ENCODE results near the gene PARN. TPM values are rescaled to one million over a fixed set of nuclear protein-coding genes. Genes with fewer than 3 reads are reported as not detected.

The PARN gene
- total and polyA plus RNA-seq, 4 donors = 8.1 to 32.2 (median 22.0) TPM

GRCh38 chr16:14520753-14521152 lies 109.3 kb downstream of the PARN start:
- intact Hi-C loops (cut with DNase I) = no loop called here
- H3K9me3 ChIP-seq (ENCODE audit: control insufficient read depth, low read length) = no peaks in the 10 kb centered on the region
- H3K4me1 ChIP-seq (ENCODE audit: control insufficient read depth in 1 of 2, insufficient read depth in 2 of 2, low read length in 2 of 2) = no peaks in the 10 kb centered on the region
- no peaks in the 10 kb centered on the region for H3K27me3 ChIP-seq (ENCODE audit: control insufficient read depth in 1 of 2, insufficient read depth in 2 of 2, low read length in 1 of 2)
- H3K4me3 ChIP-seq (ENCODE audit: low read length in 2 of 2) = no peak overlapping the region
- 95 to 99% methylated on average over 2 of the region's 2 CpGs for WGBS, 2 donors
- H3K27ac ChIP-seq (ENCODE audit: low read depth in 1 of 2, low read length in 2 of 2) = no peak overlapping the region
- no peaks in the 10 kb centered on the region for H3K36me3 ChIP-seq (ENCODE audit: control insufficient read depth in 1 of 2, insufficient read depth in 2 of 2, low read length in 1 of 2)
- ATAC-seq (ENCODE audit: low FRiP score) (no peak), DNase-seq (no peak)

GRCh38 chr16:14514967-14515366 lies 115.1 kb downstream of the PARN start:
- intact Hi-C loops (cut with DNase I) = no loop called here

GRCh38 chr16:14513389-14514107 lies 116.5 kb downstream of the PARN start:
- 93 to 94% methylated on average over 10 of the region's 10 CpGs for WGBS, 2 donors
- no peak for ATAC-seq (ENCODE audit: low FRiP score)
- no peak for DNase-seq
- H3K36me3 ChIP-seq (ENCODE audit: control insufficient read depth in 1 of 2, insufficient read depth in 2 of 2, low read length in 1 of 2) = no peaks in the 10 kb centered on the region
- no peaks in the 10 kb centered on the region for H3K27me3 ChIP-seq (ENCODE audit: control insufficient read depth in 1 of 2, insufficient read depth in 2 of 2, low read length in 1 of 2)
- intact Hi-C loops (cut with DNase I) = no loop called here
- no peaks in the 10 kb centered on the region for H3K9me3 ChIP-seq (ENCODE audit: control insufficient read depth, low read length)
- H3K4me1 ChIP-seq (ENCODE audit: control insufficient read depth in 1 of 2, insufficient read depth in 2 of 2, low read length in 2 of 2) = no peaks in the 10 kb centered on the region
- H3K4me3 ChIP-seq (ENCODE audit: low read length in 2 of 2) = no peak overlapping the region
- no peak overlapping the region for H3K27ac ChIP-seq (ENCODE audit: low read depth in 1 of 2, low read length in 2 of 2)

More at GRCh38 chr16:14514967-14515366, 115.1 kb downstream of the PARN start:
- Histone ChIP-seq H3K27ac (ENCODE audit: low read depth in 1 of 2, low read length in 2 of 2) (no peak overlapping the region), H3K9me3 (ENCODE audit: control insufficient read depth, low read length) (no peaks in the 10 kb centered on the region), H3K36me3 (ENCODE audit: control insufficient read depth in 1 of 2, insufficient read depth in 2 of 2, low read length in 1 of 2) (no peaks in the 10 kb centered on the region), H3K27me3 (ENCODE audit: control insufficient read depth in 1 of 2, insufficient read depth in 2 of 2, low read length in 1 of 2) (no peaks in the 10 kb centered on the region), H3K4me3 (ENCODE audit: low read length in 2 of 2) (no peak overlapping the region), H3K4me1 (ENCODE audit: control insufficient read depth in 1 of 2, insufficient read depth in 2 of 2, low read length in 2 of 2) (no peaks in the 10 kb centered on the region)
- 94 to 96% methylated on average over 3 of the region's 3 CpGs for WGBS, 2 donors
- DNase-seq = no peak
- no peak for ATAC-seq (ENCODE audit: low FRiP score)

- intact Hi-C loops (cut with DNase I) = no loop called here
- Histone ChIP-seq H3K4me3 (ENCODE audit: low read length in 2 of 2) (no peak overlapping the region), H3K4me1 (ENCODE audit: control insufficient read depth in 1 of 2, insufficient read depth in 2 of 2, low read length in 2 of 2) (no peaks in the 10 kb centered on the region), H3K9me3 (ENCODE audit: control insufficient read depth, low read length) (no peaks in the 10 kb centered on the region), H3K27me3 (ENCODE audit: control insufficient read depth in 1 of 2, insufficient read depth in 2 of 2, low read length in 1 of 2) (no peaks in the 10 kb centered on the region), H3K36me3 (ENCODE audit: control insufficient read depth in 1 of 2, insufficient read depth in 2 of 2, low read length in 1 of 2) (no peaks in the 10 kb centered on the region), H3K27ac (ENCODE audit: low read depth in 1 of 2, low read length in 2 of 2) (no peak overlapping the region)
- ATAC-seq (ENCODE audit: low FRiP score) (no peak), DNase-seq (no peak)
- WGBS, 2 donors = 96 to 99% methylated on average over 1 of the region's 1 CpG
Measured at GRCh38 chr16:14511800-14512135, 118.3 kb downstream of the PARN start.

- Histone ChIP-seq H3K4me3 (ENCODE audit: low read length in 2 of 2) (no peak overlapping the region), H3K27me3 (ENCODE audit: control insufficient read depth in 1 of 2, insufficient read depth in 2 of 2, low read length in 1 of 2) (no peaks in the 10 kb centered on the region), H3K36me3 (ENCODE audit: control insufficient read depth in 1 of 2, insufficient read depth in 2 of 2, low read length in 1 of 2) (no peaks in the 10 kb centered on the region), H3K27ac (ENCODE audit: low read depth in 1 of 2, low read length in 2 of 2) (no peak overlapping the region), H3K4me1 (ENCODE audit: control insufficient read depth in 1 of 2, insufficient read depth in 2 of 2, low read length in 2 of 2) (no peaks in the 10 kb centered on the region), H3K9me3 (ENCODE audit: control insufficient read depth, low read length) (no peaks in the 10 kb centered on the region)
- intact Hi-C loops (cut with DNase I) = no loop called here
- no peak for ATAC-seq (ENCODE audit: low FRiP score)
- DNase-seq = no peak
- 94 to 97% methylated on average over 6 of the region's 6 CpGs for WGBS, 2 donors
Measured at GRCh38 chr16:14510939-14511799, 118.9 kb downstream of the PARN start.

- intact Hi-C loops (cut with DNase I) = no loop called here
- H3K27me3 ChIP-seq (ENCODE audit: control insufficient read depth in 1 of 2, insufficient read depth in 2 of 2, low read length in 1 of 2) = no peaks in the 10 kb centered on the region
- no peaks in the 10 kb centered on the region for H3K9me3 ChIP-seq (ENCODE audit: control insufficient read depth, low read length)
- DNase-seq = no peak
- no peak for ATAC-seq (ENCODE audit: low FRiP score)
- H3K27ac ChIP-seq (ENCODE audit: low read depth in 1 of 2, low read length in 2 of 2) = no peak overlapping the region
- no peak overlapping the region for H3K4me3 ChIP-seq (ENCODE audit: low read length in 2 of 2)
- H3K36me3 ChIP-seq (ENCODE audit: control insufficient read depth in 1 of 2, insufficient read depth in 2 of 2, low read length in 1 of 2) = no peaks in the 10 kb centered on the region
- peaks cover 2 to 3% of the 10 kb centered on the region in 2 donors for H3K4me1 ChIP-seq (ENCODE audit: control insufficient read depth in 1 of 2, insufficient read depth in 2 of 2, low read length in 2 of 2)
- WGBS, 2 donors = 87 to 88% methylated on average over 2 of the region's 2 CpGs
Measured at GRCh38 chr16:14510581-14510938, 119.5 kb downstream of the PARN start.

GRCh38 chr16:14509675-14510132 lies 120.4 kb downstream of the PARN start:
- Histone ChIP-seq H3K4me3 (ENCODE audit: low read length in 2 of 2) (no peak overlapping the region), H3K4me1 (ENCODE audit: control insufficient read depth in 1 of 2, insufficient read depth in 2 of 2, low read length in 2 of 2) (peaks cover 2 to 3% of the 10 kb centered on the region in 2 donors), H3K27ac (ENCODE audit: low read depth in 1 of 2, low read length in 2 of 2) (no peak overlapping the region), H3K27me3 (ENCODE audit: control insufficient read depth in 1 of 2, insufficient read depth in 2 of 2, low read length in 1 of 2) (no peaks in the 10 kb centered on the region), H3K9me3 (ENCODE audit: control insufficient read depth, low read length) (no peaks in the 10 kb centered on the region), H3K36me3 (ENCODE audit: control insufficient read depth in 1 of 2, insufficient read depth in 2 of 2, low read length in 1 of 2) (no peaks in the 10 kb centered on the region)
- ATAC-seq (ENCODE audit: low FRiP score) (no peak), DNase-seq (no peak)
- intact Hi-C loops (cut with DNase I) = loop anchor here in 1 of 2 donors (10.0 kb wide), 1 partner anchor 105 kb away; no protein-coding TSS in a partner anchor
- 93% methylated on average over 4 of the region's 4 CpGs for WGBS, 2 donors

- H3K4me3 ChIP-seq (ENCODE audit: low read length in 2 of 2) = no peak overlapping the region
- DNase-seq = no peak
- no peaks in the 10 kb centered on the region for H3K27me3 ChIP-seq (ENCODE audit: control insufficient read depth in 1 of 2, insufficient read depth in 2 of 2, low read length in 1 of 2)
- no peaks in the 10 kb centered on the region for H3K9me3 ChIP-seq (ENCODE audit: control insufficient read depth, low read length)
- H3K4me1 ChIP-seq (ENCODE audit: control insufficient read depth in 1 of 2, insufficient read depth in 2 of 2, low read length in 2 of 2) = peaks cover 2 to 3% of the 10 kb centered on the region in 2 donors
- WGBS, 2 donors = 84 to 87% methylated on average over 4 of the region's 4 CpGs
- intact Hi-C loops (cut with DNase I) = loop anchor here in 1 of 2 donors (10.0 kb wide), 1 partner anchor 104 kb away; no protein-coding TSS in a partner anchor
- ATAC-seq (ENCODE audit: low FRiP score) = no peak
- no peaks in the 10 kb centered on the region for H3K36me3 ChIP-seq (ENCODE audit: control insufficient read depth in 1 of 2, insufficient read depth in 2 of 2, low read length in 1 of 2)
- no peak overlapping the region for H3K27ac ChIP-seq (ENCODE audit: low read depth in 1 of 2, low read length in 2 of 2)
Measured at GRCh38 chr16:14509055-14509454, 121.0 kb downstream of the PARN start.
